HTERT RPE-1 (cell line): ENCODE measurements around the gene MTHFS.
"Not testable (repeated sequence)": the region's sequence is repeated elsewhere in the genome, so short reads cannot be mapped to it uniquely, and the experiment has no call there.

Experiments used
- in situ Hi-C: fragments of 300-500 bp; cut with MboI; formaldehyde crosslinking; loops from 4 replicates; pipeline ENCODE4 v1.14.3; 2020; ENCODE audit warnings: low sequenced_read_pairs

Gene MTHFS

DNA sequence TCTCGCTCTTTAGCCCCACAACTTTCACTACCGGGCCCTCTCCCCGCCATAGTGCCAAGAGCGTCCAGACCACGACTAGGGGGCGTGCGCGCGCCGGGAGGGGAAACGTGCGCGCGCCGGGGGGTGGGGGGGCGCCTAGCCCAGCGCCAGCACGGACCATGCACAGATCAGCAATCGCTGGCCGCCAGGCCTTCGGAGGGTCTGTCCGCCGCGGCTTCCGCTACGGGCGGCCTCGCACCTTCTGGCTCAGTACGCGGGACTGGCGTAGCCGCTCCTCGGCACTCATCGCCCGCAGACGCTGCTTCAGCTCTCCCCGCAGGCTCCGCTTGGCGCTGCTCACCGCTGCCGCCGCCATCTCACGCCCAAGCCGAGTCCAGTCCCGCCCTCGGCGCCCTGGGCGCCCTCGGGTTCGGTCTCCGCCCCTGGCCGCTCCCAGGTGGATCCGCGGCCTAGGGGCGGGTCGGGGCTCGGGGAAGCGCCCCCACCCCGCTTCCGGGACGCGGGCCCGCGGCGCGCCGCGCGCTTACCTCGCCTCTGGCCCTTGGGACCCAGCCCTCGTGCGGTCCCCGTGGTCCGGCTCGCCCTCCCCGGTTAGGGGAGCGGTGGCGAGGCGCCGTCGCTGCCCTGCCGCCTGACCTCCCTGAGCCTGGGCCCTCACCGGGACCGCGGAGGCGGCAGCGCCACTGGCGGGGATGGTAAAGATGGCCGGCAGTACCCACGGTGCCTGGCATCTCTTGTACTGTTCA is at the start of gene MTHFS:
Gene MTHFS (minus strand): TSS at position 381 of the 746 bp plus-strand sequence. CDS start 26 bp downstream, at position 355.
- in situ Hi-C loops: no loop called here

DNA sequence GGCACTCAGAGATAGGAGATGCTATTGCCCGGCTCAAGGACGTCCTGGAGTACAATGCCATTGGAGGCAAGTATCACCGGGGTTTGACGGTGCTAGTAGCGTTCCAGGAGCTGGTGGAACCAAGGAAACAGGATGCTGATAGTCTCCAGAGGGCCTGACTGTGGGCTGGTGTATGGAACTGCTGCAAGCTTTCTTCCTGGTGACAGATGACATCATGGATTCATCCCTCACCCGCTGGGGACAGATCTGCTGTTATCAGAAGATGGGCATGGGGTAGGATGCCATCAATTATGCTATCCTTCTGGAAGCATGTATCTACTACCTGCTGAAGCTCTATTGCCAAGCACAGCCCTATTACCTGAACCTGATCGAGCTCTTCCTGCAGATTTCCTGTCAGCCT is 47.8 kb upstream of the MTHFS start:
- in situ Hi-C loops: no loop called here

DNA sequence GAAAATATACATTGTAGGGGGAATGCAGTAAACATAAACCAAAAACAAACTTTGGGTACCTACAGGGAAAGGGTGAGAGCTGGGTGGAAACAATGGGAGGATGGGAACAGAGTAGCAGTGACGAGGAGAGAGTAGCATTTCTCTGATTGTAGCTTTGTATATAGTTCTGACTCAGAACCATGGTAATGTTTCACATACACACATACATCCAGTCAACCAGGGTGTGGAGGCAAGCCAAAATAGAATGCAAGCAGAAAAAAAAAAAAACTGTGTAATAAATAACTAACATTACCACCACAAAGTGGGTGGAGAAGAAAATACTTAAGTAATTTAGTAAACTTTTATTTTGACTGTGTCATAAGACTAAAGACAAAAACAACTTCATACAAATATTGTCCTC is 47.0 kb upstream of the MTHFS start:
- in situ Hi-C loops: no loop called here

DNA sequence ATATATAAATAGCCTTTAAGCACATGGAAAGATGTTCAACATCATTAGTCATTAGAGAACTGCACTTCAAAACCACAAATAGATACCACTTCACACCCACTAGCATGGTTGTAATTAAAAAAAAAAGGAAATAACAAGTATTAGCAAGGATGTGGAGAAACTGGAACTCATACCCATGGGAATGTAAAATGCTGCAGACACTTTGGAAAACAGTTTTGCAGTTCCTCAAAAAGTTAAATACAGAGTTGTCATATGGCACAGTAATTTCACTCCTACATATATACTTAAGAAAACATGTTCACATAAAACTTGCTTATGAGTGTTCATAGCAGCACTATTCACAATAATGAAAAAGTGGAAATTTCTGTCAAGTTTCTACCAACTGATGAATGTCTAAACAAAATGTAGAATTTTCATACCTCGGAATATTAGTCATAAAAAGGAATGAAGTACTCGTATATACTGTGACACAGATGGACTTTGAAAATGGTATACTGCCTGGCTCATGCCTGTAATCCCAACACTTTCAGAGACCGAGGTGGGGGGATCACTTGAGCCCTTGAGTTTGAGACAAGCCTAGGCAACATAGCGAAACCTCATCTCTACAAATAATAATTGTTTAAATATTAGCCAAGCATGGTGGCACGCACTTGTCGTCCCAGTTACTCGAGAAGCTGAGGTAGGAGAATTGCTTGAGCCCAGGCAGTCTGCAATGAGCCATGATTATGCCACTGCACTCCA is 46.1 kb upstream of the MTHFS start:
- in situ Hi-C loops: no loop called here

DNA sequence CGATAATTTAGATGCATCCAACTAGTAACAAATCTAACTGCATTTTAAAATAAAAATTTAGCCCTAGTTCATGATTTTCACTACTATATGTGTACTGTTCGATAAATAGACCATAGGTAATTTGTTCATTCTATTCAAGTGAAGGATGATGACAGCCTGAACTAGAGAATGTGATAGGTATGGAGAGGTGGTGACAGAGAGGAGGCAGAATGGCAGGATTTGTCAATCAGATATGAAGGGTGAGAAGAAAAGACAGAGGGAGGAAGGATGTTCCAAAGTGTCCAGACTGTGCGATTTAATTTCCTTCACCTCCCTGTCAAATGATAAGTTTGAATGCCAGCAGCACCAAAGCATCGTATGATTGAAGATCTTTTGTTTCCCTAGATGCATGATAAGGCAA is 42.6 kb upstream of the MTHFS start:
- in situ Hi-C loops: no loop called here

DNA sequence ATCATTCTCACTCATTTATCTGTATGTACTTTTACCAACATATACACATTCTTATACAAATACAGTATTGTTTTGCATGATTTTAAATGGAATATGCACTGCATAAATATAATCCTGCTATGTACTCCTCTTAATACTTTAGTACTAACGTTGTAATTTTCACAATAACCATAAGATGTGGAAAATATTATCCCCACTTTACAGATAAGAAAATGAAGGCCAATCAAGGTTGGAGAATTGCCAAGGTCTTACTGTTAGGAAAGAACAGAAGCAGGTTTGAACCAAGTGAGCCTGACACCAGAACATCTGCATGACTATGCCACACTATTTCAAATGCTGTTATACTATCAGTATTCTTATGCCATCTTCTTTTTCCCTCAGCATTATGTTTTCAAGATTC is 41.3 kb upstream of the MTHFS start:
- in situ Hi-C loops: no loop called here

DNA sequence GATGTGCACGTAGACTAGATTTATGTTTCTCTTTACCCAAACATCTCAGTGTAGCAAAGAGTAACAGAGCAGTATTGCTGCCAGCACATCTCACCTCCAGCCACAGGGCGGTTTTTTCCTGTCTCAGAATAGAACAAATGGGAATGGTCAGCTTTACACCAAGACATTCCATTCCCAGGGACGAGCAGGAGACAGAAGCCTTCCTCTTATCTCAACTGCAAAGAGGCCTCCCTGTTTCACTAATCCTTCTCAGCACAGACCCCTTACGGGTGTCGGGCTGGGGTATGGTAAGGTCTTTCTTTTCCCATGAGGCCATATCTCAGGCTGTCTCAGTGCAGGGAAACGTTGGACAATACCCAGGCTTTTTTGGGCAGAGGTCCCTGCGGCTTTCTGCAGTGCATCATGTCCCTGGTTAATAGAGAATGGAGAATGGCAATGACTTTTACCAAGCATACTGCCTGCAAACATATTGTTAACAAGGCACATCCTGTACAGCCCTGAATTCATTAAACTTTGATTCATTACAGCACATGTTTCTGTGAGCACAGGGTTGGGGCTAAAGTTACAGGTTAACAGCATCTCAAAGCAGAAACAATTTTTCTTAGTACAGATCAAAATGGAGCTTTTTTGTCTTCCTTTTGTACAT is 38.9 kb upstream of the MTHFS start:
- in situ Hi-C loops: not testable (repeated sequence)

DNA sequence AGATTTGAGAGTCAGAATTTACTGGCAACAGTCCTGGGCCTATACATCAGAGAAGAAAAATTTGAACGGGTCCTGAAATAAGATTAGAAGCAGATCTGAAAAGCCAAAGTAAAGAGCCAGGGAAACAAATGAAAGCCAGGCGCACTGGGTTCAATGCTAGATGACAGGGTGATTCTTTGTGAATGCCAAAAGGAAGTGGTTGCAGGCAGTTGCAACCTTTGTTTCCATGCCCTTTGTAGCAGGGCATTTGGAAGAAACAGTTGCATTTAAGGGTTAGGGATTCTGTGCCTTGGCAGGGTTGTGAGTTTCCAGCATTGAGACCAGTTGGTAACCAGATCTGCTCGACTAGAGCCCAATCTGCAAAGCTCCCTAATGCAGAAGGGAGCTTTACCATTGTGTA is 36.4 kb upstream of the MTHFS start:
- in situ Hi-C loops: no loop called here

DNA sequence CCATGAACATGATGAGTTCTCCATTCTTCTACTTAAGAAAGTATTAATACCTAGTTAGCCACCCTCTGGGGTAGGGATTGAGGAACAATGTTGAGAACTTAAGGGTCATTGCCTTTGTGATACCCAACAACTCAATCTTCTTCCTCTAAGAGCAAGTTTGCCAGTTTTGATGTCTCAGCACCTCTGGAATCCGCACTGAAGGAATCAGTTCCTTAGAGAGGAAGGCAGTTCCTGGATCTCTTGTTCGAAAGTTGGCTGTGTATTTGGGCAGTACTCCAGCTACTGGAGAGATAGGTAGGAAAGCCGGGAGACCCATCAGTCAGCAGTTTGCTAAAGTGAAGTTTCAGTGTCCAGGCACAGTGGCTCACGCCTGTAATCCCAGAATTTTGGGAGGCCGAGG is 35.6 kb upstream of the MTHFS start:
- in situ Hi-C loops: no loop called here

DNA sequence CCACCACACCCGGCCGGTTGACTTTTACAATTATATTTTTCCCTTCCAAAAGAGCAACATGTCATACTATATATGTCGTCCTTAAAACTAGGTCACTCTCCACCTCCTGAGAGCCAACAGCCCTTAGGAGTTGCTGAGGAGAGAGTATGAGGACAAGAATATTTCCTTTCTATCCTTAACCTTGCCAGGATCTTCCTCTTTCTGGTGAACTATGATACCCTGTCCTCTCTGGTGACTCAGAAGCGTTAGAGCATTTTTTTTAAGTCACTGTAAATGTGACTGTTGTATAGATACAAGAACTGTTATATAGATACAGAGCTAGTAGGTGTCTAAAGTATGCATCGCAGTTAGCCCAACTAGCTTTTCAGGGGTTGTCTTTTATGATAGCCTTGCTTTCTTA is 33.7 kb upstream of the MTHFS start:
- in situ Hi-C loops: no loop called here

DNA sequence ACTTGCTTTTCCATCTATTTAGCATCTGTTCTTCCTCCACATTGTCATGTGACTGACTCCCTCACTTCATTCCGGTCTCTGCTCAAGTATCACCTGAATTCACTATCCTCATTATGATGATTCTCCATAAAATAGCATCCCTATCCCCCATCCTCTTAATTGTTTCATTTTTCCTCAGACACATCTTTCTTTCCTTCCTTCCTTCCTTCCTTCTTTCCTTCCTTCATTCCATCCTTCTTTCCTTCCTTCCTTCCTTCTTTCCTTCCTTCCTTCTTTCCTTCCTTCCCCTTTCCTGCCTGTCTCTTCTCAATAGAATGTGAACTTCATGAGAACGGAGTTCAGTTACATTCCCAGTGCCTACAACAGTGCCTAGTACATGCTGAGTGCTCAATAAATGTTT is 32.6 kb upstream of the MTHFS start:
- in situ Hi-C loops: no loop called here

DNA sequence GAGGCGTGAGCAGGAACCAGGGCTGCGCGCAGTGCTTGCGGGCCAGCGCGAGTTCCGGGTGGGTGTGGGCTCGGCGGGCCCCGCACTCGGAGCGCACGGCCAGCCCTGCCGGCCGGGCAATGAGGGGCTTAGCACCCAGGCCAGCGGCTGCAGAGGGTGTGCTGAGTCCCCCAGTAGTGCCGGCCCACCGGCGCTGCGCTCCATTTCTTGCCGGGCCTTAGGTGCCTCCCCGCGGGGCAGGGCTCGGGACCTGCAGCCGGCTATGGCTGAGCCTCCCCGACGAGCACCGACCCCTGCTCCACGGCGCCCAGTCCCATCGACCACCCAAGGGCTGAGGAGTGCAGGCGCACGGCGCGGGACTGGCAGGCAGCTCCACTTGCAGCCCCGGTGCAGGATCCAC is 29.3 kb upstream of the MTHFS start:
- in situ Hi-C loops: not testable (repeated sequence)

DNA sequence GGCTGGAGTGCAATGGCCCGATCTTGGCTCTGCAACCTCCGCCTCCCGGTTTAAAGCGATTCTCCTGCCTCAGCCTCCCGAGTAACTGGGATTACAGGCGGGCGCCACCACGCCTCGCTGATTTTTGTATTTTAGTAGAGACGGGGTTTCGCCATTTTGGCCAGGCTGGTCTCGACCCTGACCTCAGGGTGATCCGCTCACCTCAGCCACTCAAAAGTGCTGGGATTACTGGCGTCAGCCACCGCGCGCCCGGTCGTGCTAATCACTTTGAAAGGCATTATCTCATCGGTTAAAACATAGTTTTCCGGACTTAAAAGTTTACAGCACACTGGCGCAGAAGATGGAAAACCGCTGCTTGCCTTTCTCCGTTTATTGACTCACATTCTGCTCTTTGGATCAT is 27.6 kb upstream of the MTHFS start:
- in situ Hi-C loops: no loop called here

DNA sequence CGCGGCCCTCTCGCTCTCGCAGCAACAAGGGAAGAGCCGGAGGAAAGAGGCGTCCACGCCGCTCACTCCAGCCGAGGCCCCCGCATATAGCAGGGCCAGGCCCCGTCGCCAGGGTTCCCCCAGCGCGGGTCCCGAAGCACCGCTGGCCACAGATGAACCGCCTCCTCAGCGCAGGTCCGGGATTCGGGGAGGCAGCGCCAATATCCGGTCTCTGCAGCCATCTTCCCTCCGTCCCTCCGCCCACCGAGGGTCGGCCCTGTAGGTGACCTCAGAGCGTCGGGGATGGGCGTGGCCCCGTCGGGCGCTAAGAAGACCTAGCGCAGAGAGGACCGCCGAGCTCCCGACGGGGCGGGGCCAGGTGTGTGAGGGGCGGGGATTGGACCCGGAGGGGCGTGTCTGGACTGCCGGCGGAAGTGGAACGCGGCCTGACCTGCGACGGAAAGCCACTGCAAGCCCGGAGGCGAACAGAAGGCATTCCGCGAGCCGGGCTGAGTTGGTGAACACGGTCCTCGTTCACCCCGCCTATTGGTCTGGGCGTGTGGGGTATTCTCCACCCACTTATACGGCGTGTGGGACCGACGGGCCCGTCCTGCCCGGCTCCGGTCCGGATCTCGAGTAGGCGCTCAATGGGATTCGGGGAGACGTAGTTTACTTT is 26.8 kb upstream of the MTHFS start:
- in situ Hi-C loops: no loop called here

DNA sequence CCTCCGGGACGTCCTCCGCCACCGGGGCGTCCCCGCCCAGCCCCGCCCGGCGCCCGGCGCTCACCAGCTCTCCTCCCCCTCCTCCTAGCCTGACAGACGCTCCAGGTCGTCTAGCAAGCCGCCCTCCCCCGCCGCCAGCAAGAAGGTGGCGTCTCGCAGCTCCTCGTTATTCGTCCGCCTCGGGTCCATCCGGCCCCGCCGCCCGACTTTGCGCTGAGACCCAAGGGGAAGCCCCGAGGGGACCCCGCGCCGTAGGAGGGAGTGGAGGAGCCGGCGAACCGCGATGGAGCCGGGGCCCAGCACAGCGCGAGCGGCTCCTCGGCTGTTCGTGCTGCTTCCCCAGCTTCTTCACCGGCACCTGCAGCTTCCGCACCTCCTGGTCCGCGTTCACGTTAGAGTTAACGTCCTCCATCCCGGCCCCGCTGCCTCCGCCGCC is 26.3 kb upstream of the MTHFS start:
- in situ Hi-C loops: no loop called here

DNA sequence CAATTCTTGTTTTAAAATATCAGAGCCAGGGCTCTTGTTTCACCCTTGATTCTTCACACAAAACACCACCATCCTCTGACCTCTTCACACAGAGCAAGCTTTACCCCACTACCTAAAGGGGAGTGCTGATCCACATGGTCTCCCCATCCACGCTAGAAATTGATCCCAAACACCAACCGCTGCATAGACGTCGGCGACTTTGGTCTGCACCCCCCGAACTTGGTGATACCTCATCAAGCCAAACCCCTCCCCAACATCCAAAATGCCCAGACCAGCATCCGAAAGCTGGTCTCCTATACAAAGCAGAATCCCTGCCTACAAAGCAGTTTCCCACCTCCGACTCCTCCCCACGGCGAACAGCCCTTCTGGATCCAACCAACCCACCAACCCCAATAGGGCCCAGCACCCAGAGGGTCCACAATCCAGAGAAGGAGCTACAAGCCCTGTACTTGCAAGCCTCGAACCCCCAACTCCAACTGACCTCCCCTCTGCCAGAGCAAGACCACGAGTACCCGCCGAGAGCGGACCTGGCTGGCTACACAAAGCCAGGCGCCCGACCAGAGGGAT is 25.8 kb upstream of the MTHFS start:
- in situ Hi-C loops: no loop called here

DNA sequence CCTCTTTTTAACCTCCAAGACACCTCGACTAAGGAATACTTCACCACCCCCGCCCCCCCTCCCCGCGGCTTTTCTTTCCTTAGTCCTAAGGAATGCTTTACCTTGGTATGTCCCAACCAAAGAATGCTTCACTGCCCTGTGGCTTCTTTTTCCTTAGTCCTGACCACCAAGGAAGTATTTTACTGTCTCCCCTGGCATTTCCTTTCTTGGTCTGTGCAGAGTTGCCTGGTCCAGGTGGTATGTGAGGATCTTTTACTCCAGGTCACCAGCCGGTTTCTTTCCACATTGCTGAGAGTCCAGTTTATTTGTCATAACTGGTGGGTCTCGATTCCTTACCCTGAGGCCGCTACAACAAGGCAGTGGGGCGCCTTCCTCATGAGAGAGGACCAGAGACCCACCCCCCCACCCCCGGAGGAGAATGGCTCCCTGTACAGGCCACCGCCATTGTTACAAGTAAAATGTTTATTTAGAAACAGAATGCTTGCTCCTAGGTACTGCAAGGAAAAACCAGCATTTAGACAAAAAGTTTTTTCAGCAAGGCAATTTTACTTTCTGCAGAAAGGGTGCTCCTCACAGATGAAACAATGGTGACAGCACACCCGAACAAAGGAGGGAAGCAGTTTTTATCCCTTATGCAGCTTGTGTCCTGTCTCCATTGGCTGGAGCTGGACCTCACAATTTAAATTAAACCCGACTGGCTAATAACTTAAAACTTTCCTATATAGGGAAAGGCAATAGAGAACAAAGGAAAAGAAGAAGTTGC is 23.1 kb upstream of the MTHFS start:
- in situ Hi-C loops: no loop called here

DNA sequence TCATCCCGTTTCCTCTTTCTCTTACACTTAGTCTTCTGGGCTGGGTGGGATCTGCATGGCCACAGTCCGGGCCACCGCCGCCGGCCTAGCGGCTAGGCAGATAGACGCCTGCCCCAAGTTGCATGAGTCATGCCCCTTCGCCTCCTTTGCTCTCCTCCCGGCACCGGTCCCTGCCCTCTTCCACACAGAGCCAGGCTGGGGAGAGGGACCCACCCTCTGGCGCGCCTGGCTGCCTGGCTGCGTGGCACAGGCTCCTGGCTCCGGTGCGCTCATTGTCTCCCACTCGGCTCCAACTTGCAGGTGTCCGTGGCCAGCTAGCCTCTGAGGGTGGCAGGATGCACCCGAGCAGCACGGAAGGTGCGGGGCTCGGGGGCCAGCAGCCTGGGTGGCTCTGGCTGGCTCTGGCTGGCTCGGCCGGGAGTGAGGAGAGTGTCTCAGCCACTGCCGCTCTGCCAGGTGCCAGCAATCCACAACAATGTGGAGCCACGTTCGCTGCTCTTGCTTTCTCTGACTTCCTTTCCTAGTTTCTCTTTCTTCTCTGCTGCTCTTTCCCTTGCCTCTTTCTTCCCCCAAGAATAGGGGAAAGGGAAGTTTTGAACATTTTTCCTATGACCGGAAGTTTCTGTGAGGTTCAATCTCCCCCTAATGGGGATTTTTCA is 22.4 kb upstream of the MTHFS start:
- in situ Hi-C loops: no loop called here

DNA sequence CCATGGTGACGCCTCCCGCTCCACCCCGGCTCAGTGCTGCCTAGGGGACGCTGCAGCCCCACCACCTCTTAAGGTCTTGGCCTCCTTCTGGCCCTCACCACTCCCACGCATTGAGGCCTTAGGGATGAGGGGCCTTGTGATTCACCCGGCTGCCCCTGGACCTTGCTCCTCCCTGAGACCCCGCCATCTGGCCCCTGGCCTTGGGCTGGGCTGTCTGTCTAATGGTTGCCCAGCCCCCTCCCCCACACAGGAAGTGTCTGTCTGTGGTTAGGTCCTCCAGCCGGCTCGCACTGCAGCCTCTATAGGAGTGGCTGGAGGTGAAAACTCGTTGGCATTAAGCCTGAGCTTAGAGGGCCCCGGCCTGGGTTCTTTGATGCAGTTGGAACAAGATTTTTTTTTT is 21.5 kb upstream of the MTHFS start:
- in situ Hi-C loops: no loop called here
